NB4 (cell line): ENCODE data around the gene PAPSS1.

ENCODE experiments used
- MYC ChIP-seq: IDR thresholded peaks from 2 replicates; pipeline ENCODE4 v1.6.1; 2011; ENCODE audit warnings: low read depth, low read length
- POLR2A ChIP-seq: IDR thresholded peaks from 2 replicates; pipeline ENCODE4 v1.6.1; 2011; ENCODE audit warnings: mild to moderate bottlenecking; ENCODE audit not compliant: insufficient read length; ENCODE audit errors: extremely low read depth
- TF ChIP-seq, protein P1 (sequence below): IDR thresholded peaks from one replicate; pipeline ENCODE4 v1.5.1; 2012; ENCODE audit warnings: low read depth, low read length
- TF ChIP-seq, protein P2 (sequence below): IDR thresholded peaks from 2 replicates; pipeline ENCODE4 v1.6.1; 2011; ENCODE audit warnings: low read depth, low read length

DNA sequence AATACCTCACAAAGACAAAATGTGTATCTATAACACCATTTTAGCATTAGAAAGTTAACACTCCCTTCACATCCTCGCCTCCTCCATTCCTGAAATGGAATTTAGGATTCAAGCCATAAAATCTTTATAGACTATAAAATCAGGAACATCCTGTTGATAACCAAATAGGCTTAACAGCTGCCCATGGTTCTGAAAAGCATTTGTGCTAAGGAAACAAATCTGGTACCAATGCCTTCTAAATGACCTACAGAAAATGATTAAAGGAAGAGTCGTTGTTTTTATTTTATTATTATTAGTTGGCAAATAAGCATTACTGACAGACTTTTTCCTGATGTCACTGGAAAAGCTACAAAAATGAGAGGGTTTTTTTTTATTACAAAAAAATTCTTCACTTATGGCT, 79.8 kb downstream of the PAPSS1 start:
- TF ChIP-seq MYC (no peak), POLR2A (no peak)
- TF ChIP-seq, protein P1, sequence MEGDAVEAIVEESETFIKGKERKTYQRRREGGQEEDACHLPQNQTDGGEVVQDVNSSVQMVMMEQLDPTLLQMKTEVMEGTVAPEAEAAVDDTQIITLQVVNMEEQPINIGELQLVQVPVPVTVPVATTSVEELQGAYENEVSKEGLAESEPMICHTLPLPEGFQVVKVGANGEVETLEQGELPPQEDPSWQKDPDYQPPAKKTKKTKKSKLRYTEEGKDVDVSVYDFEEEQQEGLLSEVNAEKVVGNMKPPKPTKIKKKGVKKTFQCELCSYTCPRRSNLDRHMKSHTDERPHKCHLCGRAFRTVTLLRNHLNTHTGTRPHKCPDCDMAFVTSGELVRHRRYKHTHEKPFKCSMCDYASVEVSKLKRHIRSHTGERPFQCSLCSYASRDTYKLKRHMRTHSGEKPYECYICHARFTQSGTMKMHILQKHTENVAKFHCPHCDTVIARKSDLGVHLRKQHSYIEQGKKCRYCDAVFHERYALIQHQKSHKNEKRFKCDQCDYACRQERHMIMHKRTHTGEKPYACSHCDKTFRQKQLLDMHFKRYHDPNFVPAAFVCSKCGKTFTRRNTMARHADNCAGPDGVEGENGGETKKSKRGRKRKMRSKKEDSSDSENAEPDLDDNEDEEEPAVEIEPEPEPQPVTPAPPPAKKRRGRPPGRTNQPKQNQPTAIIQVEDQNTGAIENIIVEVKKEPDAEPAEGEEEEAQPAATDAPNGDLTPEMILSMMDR: no peak
- TF ChIP-seq, protein P2, sequence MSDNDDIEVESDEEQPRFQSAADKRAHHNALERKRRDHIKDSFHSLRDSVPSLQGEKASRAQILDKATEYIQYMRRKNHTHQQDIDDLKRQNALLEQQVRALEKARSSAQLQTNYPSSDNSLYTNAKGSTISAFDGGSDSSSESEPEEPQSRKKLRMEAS: no peak
